Mononuclear cell (primary cell): ENCODE results near the gene PRR18. TPM values are rescaled to one million over a fixed set of nuclear protein-coding genes. Genes with fewer than 3 reads are reported as not detected.

ENCODE experiments used
- H3K27me3 ChIP-seq: 2 replicates; pipeline ENCODE4 v1.6.0; 2011; ENCODE audit warnings: low read length, control low read depth; ENCODE audit not compliant: insufficient read depth
- H3K4me1 ChIP-seq: 2 replicates; pipeline ENCODE4 v1.5.1; 2011; ENCODE audit warnings: mild to moderate bottlenecking, low read length, control low read depth; ENCODE audit not compliant: insufficient read depth
- H3K4me3 ChIP-seq: 2 replicates; pipeline ENCODE4 v1.5.1; 2011; ENCODE audit warnings: mild to moderate bottlenecking, low read length, moderate library complexity
- H3K9me3 ChIP-seq: 2 replicates; pipeline ENCODE4 v1.5.1; 2011; ENCODE audit warnings: low read depth, mild to moderate bottlenecking, control low read depth, low read length
- total RNA-seq: library from RNA; depleted of rRNA; stranded (reverse); fragments of >200 nt; gene quantifications from one replicate; pipeline ENCODE4 v1.2.3, GENCODE V29; 2012

Gene PRR18
- total RNA-seq, 1 donor: not detected

DNA sequence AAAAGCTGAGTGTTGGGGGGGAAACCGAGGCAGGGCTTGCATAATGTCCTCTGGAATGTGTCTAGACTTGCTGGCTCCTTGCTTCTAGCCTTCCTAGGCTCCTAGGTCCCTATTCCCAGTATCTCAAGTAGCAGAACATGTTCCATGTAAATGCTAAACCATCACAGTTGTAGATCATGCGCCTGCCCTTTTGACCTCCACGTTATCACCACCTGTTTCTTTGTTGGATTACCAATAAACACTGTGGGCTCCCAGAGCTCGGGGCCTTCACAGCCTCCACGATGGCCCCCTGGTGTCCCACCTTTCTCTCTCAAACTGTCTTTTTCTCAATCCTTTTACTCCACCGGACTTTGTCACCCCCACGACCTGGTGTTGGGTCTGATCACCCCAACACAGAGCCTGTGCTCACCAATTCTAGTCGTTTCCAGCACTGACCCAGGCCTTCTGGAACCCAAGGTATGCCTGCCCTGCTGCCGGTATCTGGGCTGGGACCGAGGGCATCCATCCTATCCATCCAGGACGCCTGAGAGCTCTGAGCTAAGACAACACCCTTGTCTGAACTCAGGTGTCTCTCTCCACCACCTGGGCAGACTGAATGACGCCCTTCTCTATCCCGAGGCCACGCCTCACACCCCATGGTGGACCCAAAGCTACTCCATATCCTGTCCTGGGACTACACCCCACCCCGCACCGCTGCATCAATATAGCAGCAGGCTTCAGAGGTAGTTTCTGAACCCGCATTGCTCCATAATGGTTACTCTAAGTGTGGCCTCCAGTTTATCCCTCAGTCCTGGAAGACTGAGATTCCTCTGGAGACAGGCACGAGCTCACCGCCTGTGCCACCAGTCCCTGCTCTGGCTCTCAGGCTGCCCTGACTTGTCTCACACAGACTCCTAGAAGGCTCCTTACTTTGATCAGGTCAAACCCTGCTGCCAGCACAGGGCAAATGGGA, 9.3 kb upstream of the PRR18 start:
- Histone ChIP-seq H3K4me3 (no peak overlapping the region), H3K27me3 (no peaks in the 10 kb centered on the region)

DNA sequence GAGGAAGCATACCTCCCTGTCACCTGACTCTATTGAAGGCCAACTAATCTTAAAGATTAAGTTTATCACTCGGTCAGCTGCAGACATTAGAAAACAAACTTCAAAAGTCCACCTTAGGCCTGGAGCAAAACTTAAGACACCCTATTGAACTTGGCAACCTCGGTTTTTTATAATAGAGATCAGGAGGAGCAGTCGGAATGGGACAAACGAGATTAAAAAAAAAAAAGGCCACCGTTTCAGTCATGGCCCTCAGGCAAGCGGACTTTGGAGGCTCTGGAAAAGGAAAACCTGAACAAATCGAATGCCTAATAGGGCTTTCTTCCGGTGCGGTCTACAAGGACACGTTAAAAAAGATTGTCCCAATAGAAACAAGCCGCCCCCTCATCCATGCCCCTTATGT, 7.2 kb upstream of the PRR18 start:
- Histone ChIP-seq H3K27me3 (no peaks in the 10 kb centered on the region), H3K9me3 (no peaks in the 10 kb centered on the region), H3K4me3 (no peak overlapping the region), H3K4me1 (no peaks in the 10 kb centered on the region)

More for the DNA sequence above, 9.3 kb upstream of the PRR18 start:
- H3K4me1 ChIP-seq: no peaks in the 10 kb centered on the region
- no peaks in the 10 kb centered on the region for H3K9me3 ChIP-seq

DNA sequence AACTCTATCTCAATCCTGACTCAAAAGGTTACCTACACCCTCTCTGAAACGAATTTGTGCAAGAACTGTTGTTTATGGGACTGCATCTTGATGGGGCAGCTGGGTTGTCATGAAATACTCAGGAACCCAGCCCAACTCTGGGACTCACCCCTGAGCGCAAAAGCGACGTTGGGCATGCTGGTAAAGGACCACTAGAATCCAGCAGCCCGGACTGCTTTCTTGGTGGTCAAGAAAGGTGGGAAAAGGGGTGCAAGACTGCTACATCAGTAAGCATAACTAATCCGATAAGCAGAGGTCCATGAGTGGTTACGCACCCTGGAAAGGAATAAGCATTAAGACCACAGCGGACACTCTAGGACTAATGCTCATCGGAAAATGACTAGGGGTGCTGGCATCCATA, 6.3 kb upstream of the PRR18 start:
- H3K27me3 ChIP-seq: peaks cover 6% of the 10 kb centered on the region
- H3K9me3 ChIP-seq: no peaks in the 10 kb centered on the region
- no peaks in the 10 kb centered on the region for H3K4me1 ChIP-seq
- H3K4me3 ChIP-seq: no peak overlapping the region

- H3K27me3 ChIP-seq: peaks cover 16% of the 10 kb centered on the region
- H3K4me3 ChIP-seq: no peak overlapping the region
- peaks cover 3% of the 10 kb centered on the region for H3K4me1 ChIP-seq
- H3K9me3 ChIP-seq: no peaks in the 10 kb centered on the region
Measured at GRCh38 chr6:166313255-166314070, 5.3 kb upstream of the PRR18 start.

DNA sequence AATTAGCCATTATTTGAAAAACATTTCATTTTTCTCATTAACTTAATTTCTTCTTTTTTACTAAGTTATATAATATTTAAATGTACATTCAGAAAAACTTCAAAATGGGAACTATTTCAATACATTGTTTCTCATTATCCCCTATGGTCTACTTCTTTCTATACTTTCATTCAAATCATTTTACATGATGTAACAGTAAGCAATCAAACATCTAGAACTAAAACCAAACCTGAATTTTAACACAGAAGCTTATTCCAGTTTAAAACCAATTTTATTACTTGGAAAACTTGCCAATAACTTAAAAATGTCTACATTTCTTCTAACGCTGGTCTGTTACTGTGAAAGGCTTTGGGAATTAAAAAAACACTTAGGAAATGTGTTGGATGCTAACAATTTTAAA, 4.6 kb upstream of the PRR18 start:
- Histone ChIP-seq H3K4me1 (peaks cover 7% of the 10 kb centered on the region), H3K4me3 (no peak overlapping the region), H3K27me3 (peaks cover 20% of the 10 kb centered on the region), H3K9me3 (no peaks in the 10 kb centered on the region)

GRCh38 chr6:166310634-166311033, 2.4 kb upstream of the PRR18 start:
- Histone ChIP-seq H3K9me3 (no peaks in the 10 kb centered on the region), H3K27me3 (peaks cover 36% of the 10 kb centered on the region), H3K4me3 (no peak overlapping the region), H3K4me1 (peaks cover 7% of the 10 kb centered on the region)

GRCh38 chr6:166309977-166310376, 1.8 kb upstream of the PRR18 start:
- Histone ChIP-seq H3K27me3 (peaks cover 43% of the 10 kb centered on the region), H3K4me1 (peaks cover 7% of the 10 kb centered on the region), H3K4me3 (no peak overlapping the region), H3K9me3 (no peaks in the 10 kb centered on the region)

DNA sequence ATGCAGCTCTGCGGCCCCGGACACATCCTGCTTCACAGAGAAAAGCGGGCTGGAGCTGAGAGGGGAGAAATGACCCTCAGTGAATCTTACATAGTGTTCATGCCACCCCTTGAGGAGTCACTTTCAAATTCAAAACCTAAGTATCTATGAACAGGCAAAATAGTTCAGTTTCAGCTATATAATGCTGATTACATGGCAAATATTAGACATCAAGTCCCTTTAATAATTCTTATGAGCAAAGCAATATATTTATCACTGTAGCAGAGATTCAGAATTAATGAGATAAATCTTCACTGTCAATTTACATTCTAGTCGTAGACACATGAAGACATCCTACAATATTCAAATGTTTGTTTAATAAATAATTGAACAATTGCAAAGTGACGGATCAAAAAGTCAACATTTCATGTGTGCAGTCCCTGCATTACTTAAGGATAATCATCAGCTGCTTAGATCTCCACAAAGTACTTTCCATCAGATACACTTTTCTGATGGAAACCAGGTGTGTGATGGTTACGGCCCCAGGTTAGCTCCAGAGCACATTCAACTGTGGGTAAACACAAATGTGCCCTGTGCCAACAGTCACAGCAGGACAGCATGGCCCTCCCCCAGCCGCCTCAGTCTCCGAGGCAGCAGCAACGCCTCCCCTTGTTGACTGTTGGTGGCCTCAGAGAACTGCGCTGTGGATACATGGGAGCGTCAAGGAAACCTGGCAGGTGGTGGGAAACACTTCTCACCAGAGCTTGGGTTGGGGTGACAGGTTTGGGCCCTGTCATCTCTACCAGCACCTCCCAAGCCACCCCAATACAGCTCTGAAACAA, 787 bp upstream of the PRR18 start:
- peaks cover 7% of the 10 kb centered on the region for H3K4me1 ChIP-seq
- H3K4me3 ChIP-seq: no peak overlapping the region
- peaks cover 50% of the 10 kb centered on the region for H3K27me3 ChIP-seq
- H3K9me3 ChIP-seq: no peaks in the 10 kb centered on the region

GRCh38 chr6:166307082-166308032, 835 bp downstream of the PRR18 start:
- no peaks in the 10 kb centered on the region for H3K9me3 ChIP-seq
- H3K4me1 ChIP-seq: peaks cover 7% of the 10 kb centered on the region
- no peak overlapping the region for H3K4me3 ChIP-seq
- H3K27me3 ChIP-seq: peaks cover 51% of the 10 kb centered on the region

GRCh38 chr6:166306378-166307081, 1.7 kb downstream of the PRR18 start:
- Histone ChIP-seq H3K4me3 (no peak overlapping the region), H3K27me3 (peaks cover 51% of the 10 kb centered on the region), H3K9me3 (no peaks in the 10 kb centered on the region), H3K4me1 (peaks cover 7% of the 10 kb centered on the region)

GRCh38 chr6:166305562-166306117, 2.6 kb downstream of the PRR18 start:
- Histone ChIP-seq H3K4me3 (no peak overlapping the region), H3K27me3 (peaks cover 51% of the 10 kb centered on the region), H3K9me3 (no peaks in the 10 kb centered on the region), H3K4me1 (peaks cover 7% of the 10 kb centered on the region)

DNA sequence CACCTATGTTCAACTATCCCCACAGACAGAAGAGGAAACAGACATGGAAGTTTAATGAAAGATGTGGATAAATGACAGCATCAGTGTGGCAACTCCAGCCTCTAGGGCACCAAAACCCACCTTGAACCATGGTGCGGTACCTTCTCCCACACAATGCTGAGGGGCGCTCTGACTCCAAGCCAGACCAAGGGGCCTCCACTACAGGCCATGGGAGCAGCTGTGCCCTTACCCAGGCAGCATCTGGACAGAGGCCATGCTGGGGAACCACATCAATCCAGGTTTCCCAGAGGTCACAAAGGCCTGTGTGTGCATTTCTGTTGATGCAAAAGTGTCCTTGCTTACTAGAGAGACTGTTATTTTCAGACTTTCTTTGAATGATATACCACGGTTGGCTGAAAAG, 4.1 kb downstream of the PRR18 start:
- peaks cover 7% of the 10 kb centered on the region for H3K4me1 ChIP-seq
- no peaks in the 10 kb centered on the region for H3K9me3 ChIP-seq
- H3K4me3 ChIP-seq: no peak overlapping the region
- peaks cover 41% of the 10 kb centered on the region for H3K27me3 ChIP-seq
